K562 (cell line): ENCODE measurements around the gene ZNF222. TPM values are rescaled to one million over a fixed set of nuclear protein-coding genes. Genes with fewer than 3 reads are reported as not detected.

ENCODE experiments used
- CTBP1 ChIP-seq: fragments of 450-650 bp; IDR thresholded peaks from 2 replicates; pipeline ENCODE4 v1.6.1; 2016; ENCODE audit warnings: borderline replicate concordance
- FOXK1 ChIP-seq: sonication (generic); formaldehyde crosslinking; IDR thresholded peaks from 2 replicates; pipeline ENCODE4 v1.8.0; 2022; ENCODE audit warnings: missing genetic modification reagents, mild to moderate bottlenecking, borderline replicate concordance
- GABPB1 ChIP-seq: sonication (generic); formaldehyde crosslinking; IDR thresholded peaks from 2 replicates; pipeline ENCODE4 v1.8.0; 2022; ENCODE audit warnings: mild to moderate bottlenecking, missing genetic modification reagents
- HIVEP1 ChIP-seq: fragments of 250-450 bp; sonication (Bioruptor Pico); IDR thresholded peaks from 2 replicates; pipeline ENCODE4 v1.4.0; 2020; ENCODE audit warnings: mild to moderate bottlenecking
- MCM5 ChIP-seq: fragments of 450-650 bp; IDR thresholded peaks from 2 replicates; pipeline ENCODE4 v1.6.1; 2016; ENCODE audit warnings: low read depth
- MEIS2 ChIP-seq: fragments of 450-650 bp; IDR thresholded peaks from 2 replicates; pipeline ENCODE4 v1.6.1; 2014; ENCODE audit warnings: mild to moderate bottlenecking; ENCODE audit not compliant: partially characterized antibody
- MTA3 ChIP-seq: fragments of 450-650 bp; formaldehyde crosslinking; IDR thresholded peaks from 2 replicates; pipeline ENCODE4 v1.6.1; 2017; ENCODE audit warnings: mild to moderate bottlenecking, borderline replicate concordance
- NBN ChIP-seq: fragments of 450-650 bp; IDR thresholded peaks from 2 replicates; pipeline ENCODE4 v1.6.1; 2016; ENCODE audit warnings: low read depth, mild to moderate bottlenecking
- POLR2H ChIP-seq: IDR thresholded peaks from 2 replicates; pipeline ENCODE4 v1.6.1; 2016; ENCODE audit warnings: missing genetic modification characterization, low read depth, mild to moderate bottlenecking, control low read depth, missing compliant biosample characterization, moderate library complexity
- RBFOX2 ChIP-seq: fragments of 200-400 bp; formaldehyde crosslinking; IDR thresholded peaks from 2 replicates; pipeline ENCODE4 v1.6.1; 2017; ENCODE audit warnings: low read depth, mild to moderate bottlenecking, low read length, moderate library complexity
- polyA plus RNA-seq, 8 experiments: library from polyadenylated mRNA; depleted of rRNA in 4 of 8; stranded (reverse) in 5 of 8; unstranded in 3 of 8; fragments of >200 nt; fragmentation: Nextera tagmentation in 2 of 8; fragmentation: Illumina TruSeq in 1 of 8; extraction: Ambion mirVana in 2 of 8; extraction: Trizol in 1 of 8; gene quantifications; 2 replicates each; pipeline versions ENCODE4 v1.2.1 to v1.2.3, GENCODE V29; 2011 to 2014; ENCODE audit warnings: inconsistent platforms in 1 of 8, missing spikeins in 1 of 8
- total RNA-seq, 7 experiments: library from RNA; depleted of rRNA in 6 of 7; stranded (reverse); fragments of >200 nt in 6 of 7; fragmentation: Illumina TruSeq in 2 of 7; extraction: Trizol in 2 of 7; gene quantifications; 2 replicates each; pipeline versions ENCODE4 v1.2.1 to v1.2.3, GENCODE V29; 2011 to 2021; ENCODE audit warnings: low replicate concordance in 1 of 7
- TF ChIP-seq, protein P1 (sequence below), 2 experiments: fragments of 450-650 bp; IDR thresholded peaks; 2 replicates each; pipeline ENCODE4 v1.6.1; 2018; ENCODE audit warnings: mild to moderate bottlenecking in 2 of 2, low read depth in 1 of 2; ENCODE audit not compliant: partially characterized antibody in 2 of 2
- TF ChIP-seq, protein P2 (sequence below), 3 experiments: IDR thresholded peaks in 2 of 3; conservative IDR thresholded peaks in 1 of 3; 2 replicates each; pipeline ENCODE4 v1.5.1; 2011 to 2012; ENCODE audit warnings: low read length in 3 of 3, mild to moderate bottlenecking in 3 of 3, control low read depth in 2 of 3, improper control_type of control experiment in 1 of 3, inconsistent platforms in 1 of 3, low read depth in 1 of 3, mixed read lengths in 1 of 3, moderate library complexity in 1 of 3; ENCODE audit not compliant: insufficient read depth in 2 of 3

The ZNF222 gene
- total and polyA plus RNA-seq, 9 of the 15 experiments (the other 6 are each of a cell fraction or from before 2014, with no cell fraction given) = 2.3 to 4.5 (median 3.0) TPM

DNA sequence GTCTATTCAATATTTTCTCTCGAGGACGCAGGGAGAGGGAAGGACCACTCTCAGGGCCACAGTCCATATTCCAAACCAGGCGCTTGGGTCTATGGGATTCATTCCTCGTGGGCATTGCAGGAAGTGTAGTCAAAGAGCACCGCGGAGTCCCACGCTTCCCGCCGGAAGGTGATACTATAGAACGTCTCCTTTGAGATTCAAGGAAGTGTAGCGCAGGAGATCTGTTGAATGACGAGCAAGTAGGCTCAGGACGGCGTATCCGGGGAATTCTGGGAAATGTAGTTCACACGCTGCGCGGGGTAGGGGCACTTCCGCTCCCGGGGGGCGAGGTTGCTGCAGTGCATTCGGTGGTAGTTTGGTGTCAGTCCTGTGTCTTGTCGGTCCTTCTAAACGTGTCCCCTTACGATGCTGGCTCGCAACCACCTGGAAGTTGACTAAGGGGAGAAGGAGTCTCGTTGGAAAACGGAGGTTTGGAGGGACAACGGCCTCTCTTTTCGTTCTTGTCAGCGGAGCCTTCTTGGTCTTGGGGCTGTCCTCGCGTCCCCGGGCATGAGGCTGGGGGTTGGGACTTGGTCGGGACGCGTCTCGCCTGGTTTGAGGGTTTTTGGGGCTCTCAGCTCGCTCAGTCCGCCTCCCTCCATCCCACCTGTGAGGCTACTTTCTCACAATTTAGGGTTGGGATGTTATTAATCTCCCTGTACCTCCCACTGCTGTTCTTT, 46.8 kb downstream of the ZNF222 start, which contains the start of gene ZNF284 (continued):
- TF ChIP-seq, protein P1, sequence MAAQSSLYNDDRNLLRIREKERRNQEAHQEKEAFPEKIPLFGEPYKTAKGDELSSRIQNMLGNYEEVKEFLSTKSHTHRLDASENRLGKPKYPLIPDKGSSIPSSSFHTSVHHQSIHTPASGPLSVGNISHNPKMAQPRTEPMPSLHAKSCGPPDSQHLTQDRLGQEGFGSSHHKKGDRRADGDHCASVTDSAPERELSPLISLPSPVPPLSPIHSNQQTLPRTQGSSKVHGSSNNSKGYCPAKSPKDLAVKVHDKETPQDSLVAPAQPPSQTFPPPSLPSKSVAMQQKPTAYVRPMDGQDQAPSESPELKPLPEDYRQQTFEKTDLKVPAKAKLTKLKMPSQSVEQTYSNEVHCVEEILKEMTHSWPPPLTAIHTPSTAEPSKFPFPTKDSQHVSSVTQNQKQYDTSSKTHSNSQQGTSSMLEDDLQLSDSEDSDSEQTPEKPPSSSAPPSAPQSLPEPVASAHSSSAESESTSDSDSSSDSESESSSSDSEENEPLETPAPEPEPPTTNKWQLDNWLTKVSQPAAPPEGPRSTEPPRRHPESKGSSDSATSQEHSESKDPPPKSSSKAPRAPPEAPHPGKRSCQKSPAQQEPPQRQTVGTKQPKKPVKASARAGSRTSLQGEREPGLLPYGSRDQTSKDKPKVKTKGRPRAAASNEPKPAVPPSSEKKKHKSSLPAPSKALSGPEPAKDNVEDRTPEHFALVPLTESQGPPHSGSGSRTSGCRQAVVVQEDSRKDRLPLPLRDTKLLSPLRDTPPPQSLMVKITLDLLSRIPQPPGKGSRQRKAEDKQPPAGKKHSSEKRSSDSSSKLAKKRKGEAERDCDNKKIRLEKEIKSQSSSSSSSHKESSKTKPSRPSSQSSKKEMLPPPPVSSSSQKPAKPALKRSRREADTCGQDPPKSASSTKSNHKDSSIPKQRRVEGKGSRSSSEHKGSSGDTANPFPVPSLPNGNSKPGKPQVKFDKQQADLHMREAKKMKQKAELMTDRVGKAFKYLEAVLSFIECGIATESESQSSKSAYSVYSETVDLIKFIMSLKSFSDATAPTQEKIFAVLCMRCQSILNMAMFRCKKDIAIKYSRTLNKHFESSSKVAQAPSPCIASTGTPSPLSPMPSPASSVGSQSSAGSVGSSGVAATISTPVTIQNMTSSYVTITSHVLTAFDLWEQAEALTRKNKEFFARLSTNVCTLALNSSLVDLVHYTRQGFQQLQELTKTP (IDR thresholded peaks at IDR 0.05; ENCODE audit: low read depth in 1 of 2, partially characterized antibody in 2 of 2) = peak in 1 of 2 experiments; percentile 92
- TF ChIP-seq FOXK1 (CRISPR knock-in tag) (no peak), GABPB1 (CRISPR knock-in tag) (peak; percentile 91), POLR2H (peak; percentile 57), HIVEP1 (CRISPR knock-in tag) (0 out of 2 replicates have a peak, but pooled peaks have one; percentile 20), MCM5 (no peak), MTA3 (peak; percentile 35; the same call in 1 of the 2 replicates), CTBP1 (peak; percentile 40; the same call in 1 of the 2 replicates), MEIS2 (peak; percentile 89), NBN (peak; percentile 36; the same call in 1 of the 2 replicates), RBFOX2 (peak; percentile 40; the same call in 1 of the 2 replicates)
- TF ChIP-seq, protein P2, sequence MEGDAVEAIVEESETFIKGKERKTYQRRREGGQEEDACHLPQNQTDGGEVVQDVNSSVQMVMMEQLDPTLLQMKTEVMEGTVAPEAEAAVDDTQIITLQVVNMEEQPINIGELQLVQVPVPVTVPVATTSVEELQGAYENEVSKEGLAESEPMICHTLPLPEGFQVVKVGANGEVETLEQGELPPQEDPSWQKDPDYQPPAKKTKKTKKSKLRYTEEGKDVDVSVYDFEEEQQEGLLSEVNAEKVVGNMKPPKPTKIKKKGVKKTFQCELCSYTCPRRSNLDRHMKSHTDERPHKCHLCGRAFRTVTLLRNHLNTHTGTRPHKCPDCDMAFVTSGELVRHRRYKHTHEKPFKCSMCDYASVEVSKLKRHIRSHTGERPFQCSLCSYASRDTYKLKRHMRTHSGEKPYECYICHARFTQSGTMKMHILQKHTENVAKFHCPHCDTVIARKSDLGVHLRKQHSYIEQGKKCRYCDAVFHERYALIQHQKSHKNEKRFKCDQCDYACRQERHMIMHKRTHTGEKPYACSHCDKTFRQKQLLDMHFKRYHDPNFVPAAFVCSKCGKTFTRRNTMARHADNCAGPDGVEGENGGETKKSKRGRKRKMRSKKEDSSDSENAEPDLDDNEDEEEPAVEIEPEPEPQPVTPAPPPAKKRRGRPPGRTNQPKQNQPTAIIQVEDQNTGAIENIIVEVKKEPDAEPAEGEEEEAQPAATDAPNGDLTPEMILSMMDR (IDR thresholded peaks at IDR 0.05 in 2 of 3, conservative IDR thresholded peaks at IDR 0.05 in 1 of 3; ENCODE audit: insufficient read depth in 2 of 3, low read depth in 1 of 3, low read length in 3 of 3) = 0 out of 6 replicates have a peak, but pooled peaks of 1 of the 3 experiments have one; percentile 1
